Body of pancreas (tissue), 4 donors: ENCODE results near the gene PARP3. TPM values are rescaled to one million over a fixed set of nuclear protein-coding genes. Genes with fewer than 3 reads are reported as not detected.
A peak's percentile ranks its signal among the peaks of the same experiment; 100 is the strongest.

ENCODE experiments used
- ATAC-seq: fragments of 150-250 bp; one replicate; pipeline ENCODE4 v1.9.1; 2016
- DNase-seq, 4 donors: peaks; one replicate each; pipeline ENCODE4 v3.0.0-alpha.2; 2019
- H3K27ac ChIP-seq, 4 donors: fragments of 200-600 bp; sonication (generic); 1 replicate in 3 of 4; 2 replicates in 1 of 4; pipeline versions ENCODE4 v1.5.1 to v1.6.1; 2016 to 2019; ENCODE audit warnings: mild to moderate bottlenecking in 1 of 4, mixed read lengths in 1 of 4, moderate library complexity in 1 of 4
- H3K27me3 ChIP-seq, 2 donors: fragments of 200-600 bp; sonication (generic); one replicate each; pipeline ENCODE4 v1.6.0; 2016; ENCODE audit warnings: mild to moderate bottlenecking in 1 of 2
- H3K36me3 ChIP-seq, 2 donors: fragments of 200-600 bp; sonication (generic); replicated peaks in 1 of 2; 2 replicates each; pipeline ENCODE4 v1.5.1; 2016; ENCODE audit warnings: low read depth in 2 of 2; ENCODE audit not compliant: insufficient read depth in 1 of 2
- H3K4me1 ChIP-seq: fragments of 200-600 bp; sonication (generic); one replicate; pipeline ENCODE4 v1.6.0; 2016
- H3K4me3 ChIP-seq, 2 donors: fragments of 200-600 bp; sonication (generic); 1 replicate in 1 of 2; 2 replicates in 1 of 2; pipeline ENCODE4 v1.5.1; 2016 to 2019
- H3K9me3 ChIP-seq, 3 donors: fragments of 200-600 bp; sonication (generic); 1 replicate in 2 of 3; 2 replicates in 1 of 3; pipeline ENCODE4 v1.5.1; 2016
- CTCF ChIP-seq, 7 experiments: fragments of 450-650 bp in 4 of 7; fragments of 200-600 bp in 3 of 7; sonication (generic) in 3 of 7; IDR thresholded peaks; one replicate each; pipeline ENCODE4 v1.5.1; 2016 to 2019; ENCODE audit warnings: antibody characterized with exemption in 7 of 7
- POLR2A ChIP-seq, 3 donors: fragments of 450-650 bp; IDR thresholded peaks; one replicate each; pipeline ENCODE4 v1.6.1; 2016; ENCODE audit warnings: antibody characterized with exemption in 3 of 3, mild to moderate bottlenecking in 2 of 3
- WGBS, 2 donors: methylation state at CpG; one replicate each; pipeline ENCODE4 v1.1.5; 2017; 5-methylcytosine and 5-hydroxymethylcytosine counted together
- intact Hi-C: fragments of 100-400 bp; cut with DNase I; formaldehyde crosslinking; loops from one replicate; pipeline ENCODE4 v1.15.1; 2023
- total RNA-seq, 2 donors: library from RNA; depleted of rRNA; stranded (reverse); fragments of >200 nt; gene quantifications; one replicate each; pipeline ENCODE4 v1.1.0, GENCODE V29; 2016

Gene PARP3
- total RNA-seq, 2 donors from 2014 or later = 4.2 to 18.8 TPM

- DNase-seq (peak; percentile 65 to 77 (median 72)), ATAC-seq (peak; percentile 68)
- Histone ChIP-seq H3K27me3 (no peaks in the 10 kb centered on the region), H3K4me1 (peaks cover 51% of the 10 kb centered on the region), H3K27ac (peak within 1 kb of the TSS; percentile 84 to 97 (median 92)), H3K9me3 (no peaks in the 10 kb centered on the region), H3K4me3 (peak within 1 kb of the TSS; percentile 30 to 34), H3K36me3 (no peaks in the 10 kb centered on the region)
- TF ChIP-seq CTCF (IDR thresholded peaks at IDR 0.05) (peak in 1 of 7 experiments; percentile 7), POLR2A (IDR thresholded peaks at IDR 0.05) (peak; percentile 60 to 70 (median 62))
- WGBS, 2 donors = 0% methylated on average over 7 to 63 of the region's 63 CpGs
- intact Hi-C loops = no loop called here
These were observed 33.0 kb downstream of the PARP3 start, which contains the start of gene ABHD14A for GRCh38 chr3:51974963-51975851. Gene ABHD14A, plus strand, starts transcription at chr3:51975064. Its CDS starts 72 bp downstream, at chr3:51975136.

- TF ChIP-seq POLR2A (IDR thresholded peaks at IDR 0.05) = no peak
- TF ChIP-seq CTCF (IDR thresholded peaks at IDR 0.05) = peak in 1 of 7 experiments; percentile 1
- no peaks in the 10 kb centered on the region for H3K27me3 ChIP-seq
- intact Hi-C loops = no loop called here
- peaks cover 43% of the 10 kb centered on the region for H3K4me1 ChIP-seq
- no peaks in the 10 kb centered on the region for H3K9me3 ChIP-seq
- DNase-seq (peak; percentile 66 to 83 (median 78)), ATAC-seq (no peak)
- H3K36me3 ChIP-seq = no peaks in the 10 kb centered on the region
- H3K4me3 ChIP-seq = no peak overlapping the region
- WGBS, 2 donors = 34 to 45% methylated on average over 20 to 46 of the region's 46 CpGs
- H3K27ac ChIP-seq = peak overlapping the region in 3 of 4 donors; percentile 84 to 97 (median 95)
These were observed 33.8 kb downstream of the PARP3 start for GRCh38 chr3:51975852-51976549.

GRCh38 chr3:51977446-51978142 is 35.4 kb downstream of the PARP3 start:
- Histone ChIP-seq H3K4me3 (no peak overlapping the region), H3K27me3 (no peaks in the 10 kb centered on the region), H3K9me3 (no peaks in the 10 kb centered on the region), H3K36me3 (no peaks in the 10 kb centered on the region), H3K4me1 (peaks cover 39% of the 10 kb centered on the region), H3K27ac (peak overlapping the region in 1 of 4 donors; percentile 1)
- DNase-seq (no peak), ATAC-seq (no peak)
- no peak for TF ChIP-seq POLR2A (IDR thresholded peaks at IDR 0.05)
- intact Hi-C loops = no loop called here
- 80 to 87% methylated on average over 6 to 9 of the region's 9 CpGs for WGBS, 2 donors

GRCh38 chr3:51978143-51978502 is 36.0 kb downstream of the PARP3 start:
- ATAC-seq = no peak
- 78 to 100% methylated on average over 1 to 4 of the region's 4 CpGs for WGBS, 2 donors
- no peak for DNase-seq
- intact Hi-C loops = no loop called here
- peak overlapping the region in 1 of 4 donors; percentile 1 for H3K27ac ChIP-seq
- no peaks in the 10 kb centered on the region for H3K27me3 ChIP-seq
- TF ChIP-seq POLR2A (IDR thresholded peaks at IDR 0.05) = no peak
- TF ChIP-seq CTCF (IDR thresholded peaks at IDR 0.05) = no peak
- H3K36me3 ChIP-seq = no peaks in the 10 kb centered on the region
- H3K4me3 ChIP-seq = no peak overlapping the region
- no peaks in the 10 kb centered on the region for H3K9me3 ChIP-seq
- peaks cover 39% of the 10 kb centered on the region for H3K4me1 ChIP-seq

- Histone ChIP-seq H3K27me3 (no peaks in the 10 kb centered on the region), H3K9me3 (no peaks in the 10 kb centered on the region), H3K4me3 (no peak overlapping the region), H3K4me1 (peaks cover 34% of the 10 kb centered on the region), H3K36me3 (no peaks in the 10 kb centered on the region), H3K27ac (no peak overlapping the region)
- DNase-seq = no peak
- 91 to 94% methylated on average over 5 to 6 of the region's 10 CpGs for WGBS, 2 donors
- no peak for TF ChIP-seq CTCF (IDR thresholded peaks at IDR 0.05)
- no peak for TF ChIP-seq POLR2A (IDR thresholded peaks at IDR 0.05)
- intact Hi-C loops = no loop called here
- no peak for ATAC-seq
These were observed 38.1 kb downstream of the PARP3 start for GRCh38 chr3:51980253-51980652.
